DMS79 treated with DMSO at 0.1 percent for 48 hours (cell line): ENCODE data around the gene GPR143.
"Not testable (repeated sequence)": the region's sequence is repeated elsewhere in the genome, so short reads cannot be mapped to it uniquely, and the experiment has no call there.

Experiments
- DNase-seq: peaks from one replicate; lab custom pipeline; 2025; lab: John Stamatoyannopoulos, UW

GPR143 gene

GRCh38 chrX:9765737-9766097, at the start of gene GPR143:
TSS of gene GPR143 (minus strand) at chrX:9765847. CDS start at chrX:9765817, 30 bp downstream.
- DNase-seq, result no peak

- not testable (repeated sequence) for DNase-seq
These were observed 45.4 kb upstream of the GPR143 start for GRCh38 chrX:9811086-9811485.

- DNase-seq, result not testable (repeated sequence)
These were observed 44.2 kb upstream of the GPR143 start for GRCh38 chrX:9809876-9810275.

- DNase-seq, result no peak
These were observed 41.9 kb upstream of the GPR143 start for GRCh38 chrX:9807355-9808182.

GRCh38 chrX:9805956-9806355, 40.3 kb upstream of the GPR143 start:
- DNase-seq, result no peak

- DNase-seq, result no peak
These were observed 38.8 kb upstream of the GPR143 start for GRCh38 chrX:9804444-9804843.

- no peak for DNase-seq
These were observed 37.1 kb upstream of the GPR143 start for GRCh38 chrX:9802737-9803136.

- DNase-seq, result no peak
These were observed 32.0 kb upstream of the GPR143 start for GRCh38 chrX:9797384-9798360.

- DNase-seq, result no peak
These were observed 28.8 kb upstream of the GPR143 start for GRCh38 chrX:9794495-9794894.

GRCh38 chrX:9790866-9791265, 25.2 kb upstream of the GPR143 start:
- DNase-seq, result no peak

- no peak for DNase-seq
These were observed 23.9 kb upstream of the GPR143 start for GRCh38 chrX:9789555-9789954.

- DNase-seq, result no peak
These were observed 23.3 kb upstream of the GPR143 start for GRCh38 chrX:9788911-9789310.

- no peak for DNase-seq
These were observed 21.4 kb upstream of the GPR143 start for GRCh38 chrX:9786798-9787635.

- DNase-seq, result no peak
These were observed 20.5 kb upstream of the GPR143 start, which contains the start of gene SHROOM2 for GRCh38 chrX:9785944-9786797. TSS of gene SHROOM2 (plus strand) at chrX:9786429. CDS start at chrX:9786546, 117 bp downstream.

- DNase-seq, result no peak
These were observed 19.8 kb upstream of the GPR143 start for GRCh38 chrX:9785254-9785943.

GRCh38 chrX:9784332-9784731, 18.7 kb upstream of the GPR143 start:
- no peak for DNase-seq

- no peak for DNase-seq
These were observed 16.3 kb upstream of the GPR143 start for GRCh38 chrX:9781941-9782340.

- DNase-seq, result no peak
These were observed 10.3 kb upstream of the GPR143 start for GRCh38 chrX:9775930-9776329.

GRCh38 chrX:9772943-9773342, 7.3 kb upstream of the GPR143 start:
- DNase-seq, result no peak

- DNase-seq, result no peak
These were observed 4.7 kb upstream of the GPR143 start for GRCh38 chrX:9770319-9770718.
